ENCODE data around the gene STX1B. TPM values are rescaled to one million over a fixed set of nuclear protein-coding genes. Genes with fewer than 3 reads are reported as not detected.

Gene STX1B
- total and polyA plus RNA-seq, 2 of the 8 experiments (the other 6 are each of a cell fraction or from before 2014, with no cell fraction given): 8.9 to 20.2 TPM

- TF ChIP-seq ZNF274 (IDR thresholded peaks at IDR 0.05; ENCODE audit: borderline replicate concordance, extremely low read depth, low read length): no peak
- TF ChIP-seq KDM1A (IDR thresholded peaks at IDR 0.05; ENCODE audit: borderline replicate concordance, low read length): no peak
- TF ChIP-seq USF2 (IDR thresholded peaks at IDR 0.05; ENCODE audit: low read length): no peak
- TF ChIP-seq MAFK (IDR thresholded peaks at IDR 0.05; ENCODE audit: low read depth, low read length): no peak
- TF ChIP-seq YY1 (IDR thresholded peaks at IDR 0.05; ENCODE audit: low read depth, low read length): no peak
- TF ChIP-seq KDM5A (IDR thresholded peaks at IDR 0.05; ENCODE audit: low read length): no peak
- no peak for TF ChIP-seq TAF7 (optimal IDR thresholded peaks at IDR 0.05; ENCODE audit: borderline replicate concordance, low read depth, low read length)
These were observed 39.1 kb downstream of the STX1B start (continued) for GRCh38 chr16:30971298-30971697.
